Stimulated activated CD8-positive, alpha-beta memory T cell treated with anti-CD3 and anti-CD28 coated beads, Interleukin-2, amount 100 ng/mL, for 1 hour (primary cell): ENCODE data around the gene OR6C1.
"Not testable (repeated sequence)": the region's sequence is repeated elsewhere in the genome, so short reads cannot be mapped to it uniquely, and the experiment has no call there.

ENCODE experiments used
- DNase-seq, 2 donors: peaks; one replicate each; pipeline ENCODE4 v3.0.0-alpha.2; 2020; ENCODE audit warnings: low read depth in 2 of 2

OR6C1 gene

DNA sequence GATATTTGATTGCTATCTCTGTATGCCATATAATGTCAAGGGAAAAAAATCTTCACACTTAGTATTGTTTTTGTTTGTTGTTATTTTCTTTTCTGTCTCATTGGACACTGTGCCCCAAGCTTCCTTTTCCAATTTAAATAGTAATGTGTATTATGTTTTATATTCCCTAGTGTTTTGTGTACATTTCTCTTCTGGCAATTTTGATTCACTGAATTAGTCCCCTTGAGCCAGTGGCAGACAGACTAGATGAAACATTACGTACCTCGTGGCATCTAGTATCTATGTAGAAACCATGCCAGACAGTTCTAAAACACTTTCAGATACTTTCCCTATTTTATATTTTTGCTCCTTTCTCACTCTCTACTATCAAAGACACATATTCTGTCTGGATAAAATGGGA is at the start of gene OR6C1:
Gene OR6C1, plus strand, starts transcription at position 301 of the 400 bp plus-strand sequence. CDS start 6,257 bp downstream, outside the sequence.
- no peak for DNase-seq

- no peak for DNase-seq
Measured at GRCh38 chr12:55280991-55281390, 33.2 kb upstream of the OR6C1 start.

- DNase-seq, result no peak
Measured at GRCh38 chr12:55289999-55290398, 24.1 kb upstream of the OR6C1 start.

- DNase-seq, result no peak
Measured at GRCh38 chr12:55296469-55296868, 17.7 kb upstream of the OR6C1 start, which contains the start of gene OR6C6. Gene OR6C6, minus strand, starts transcription at chr12:55296569. Its CDS starts 1,337 bp downstream, at chr12:55295232.

DNA sequence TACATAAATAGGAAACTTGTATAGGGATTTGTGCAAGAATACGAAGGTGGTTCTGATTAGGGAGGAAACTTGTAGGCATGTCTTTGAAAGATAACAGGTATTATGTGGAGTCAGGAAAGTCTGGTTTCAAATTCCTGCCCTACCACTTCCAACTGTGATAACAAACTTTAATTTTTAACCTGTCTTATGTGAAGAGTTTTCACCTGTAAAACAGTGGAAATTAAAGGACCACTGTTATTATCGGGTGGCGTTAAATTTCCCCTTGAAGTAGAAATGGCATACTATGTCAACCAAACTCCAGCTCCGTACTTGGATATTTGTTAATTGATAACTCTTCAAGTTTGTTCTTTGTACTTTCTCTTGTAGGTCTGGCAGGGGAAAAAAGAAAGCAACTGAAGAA is 6.1 kb downstream of the OR6C1 start:
- DNase-seq, result no peak

DNA sequence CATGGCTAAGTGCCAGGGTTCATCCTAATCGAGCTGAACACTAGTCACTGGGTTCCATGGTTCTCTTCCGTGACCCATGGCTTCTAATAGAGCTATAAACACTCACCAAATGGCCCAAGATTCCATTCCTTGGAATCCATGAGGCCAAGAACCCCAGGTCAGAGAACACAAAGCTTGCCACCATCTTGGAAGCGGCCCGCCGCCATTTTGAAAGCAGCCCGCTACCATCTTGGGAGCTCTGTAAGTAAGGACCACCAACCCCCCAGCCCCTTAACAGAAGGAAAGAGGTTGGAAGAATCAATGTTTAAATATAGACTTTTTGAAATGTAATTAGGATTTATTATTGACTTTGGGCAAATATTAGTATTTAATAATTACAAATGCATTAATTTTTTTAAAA is 11.7 kb downstream of the OR6C1 start:
- not testable (repeated sequence) for DNase-seq

GRCh38 chr12:55330446-55330845 is 16.3 kb downstream of the OR6C1 start, which contains the start of gene OR6C3:
Gene OR6C3, plus strand, starts transcription at chr12:55330746. Its CDS starts 955 bp downstream, at chr12:55331701.
- no peak for DNase-seq

GRCh38 chr12:55336002-55336401 is 21.9 kb downstream of the OR6C1 start:
- DNase-seq, result no peak

DNA sequence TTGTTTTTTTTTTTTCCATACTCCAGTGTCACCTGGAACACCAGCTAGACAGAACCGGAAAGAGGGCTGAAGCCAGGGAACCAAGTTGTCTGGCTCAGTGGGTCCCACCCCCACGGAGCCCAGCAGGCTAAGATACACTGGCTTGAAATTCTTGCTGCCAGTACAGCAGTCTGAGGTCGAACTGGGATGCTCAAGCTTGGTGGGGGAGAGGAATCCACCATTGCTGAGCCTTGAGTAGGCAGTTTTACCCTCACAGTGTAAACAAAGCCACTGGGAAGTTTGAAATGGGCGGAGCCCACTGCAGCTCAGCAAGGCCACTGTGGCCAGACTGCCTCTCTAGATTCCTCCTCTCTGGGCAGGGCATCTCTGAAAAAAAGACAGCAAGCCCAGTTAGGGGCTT is 41.2 kb downstream of the OR6C1 start:
- DNase-seq, result not testable (repeated sequence)

DNA sequence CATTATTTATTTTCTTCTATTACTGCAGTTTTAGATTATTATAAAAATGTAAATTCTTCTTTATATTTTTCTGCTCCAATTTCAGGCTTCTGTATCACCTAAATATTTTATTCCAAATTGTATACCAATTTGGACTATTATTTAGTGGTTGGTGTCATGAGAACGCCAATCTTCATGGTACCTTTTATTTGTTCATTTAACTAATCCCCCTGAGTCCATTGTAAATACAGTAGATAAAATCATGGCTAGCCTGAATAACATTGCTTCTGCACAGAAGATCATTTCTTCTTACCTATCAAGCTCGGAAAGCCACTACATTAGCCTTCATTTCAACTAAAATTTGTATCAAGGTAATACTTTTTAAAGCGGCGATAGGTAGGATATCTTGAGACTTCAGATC is 48.5 kb downstream of the OR6C1 start, which contains the start of gene OR6C75:
Gene OR6C75, plus strand, starts transcription at position 301 of the 400 bp plus-strand sequence. CDS start 2,136 bp downstream, outside the sequence.
- DNase-seq, result no peak

- no peak for DNase-seq
Measured at GRCh38 chr12:55365086-55365485, 50.9 kb downstream of the OR6C1 start.
